Karpas-422 (cell line): ENCODE results near the gene GOT2. TPM values are rescaled to one million over a fixed set of nuclear protein-coding genes. Genes with fewer than 3 reads are reported as not detected.
"Not testable (repeated sequence)": the region's sequence is repeated elsewhere in the genome, so short reads cannot be mapped to it uniquely, and the experiment has no call there.

Experiments
- DNase-seq: peaks from one replicate; pipeline ENCODE4 v3.0.0-alpha.2; 2015
- H2AFZ ChIP-seq: fragments of 200-600 bp; sonication (generic); 2 replicates; pipeline ENCODE4 v1.6.1; 2014; ENCODE audit warnings: antibody characterized with exemption, low read length, mixed read lengths
- H3K27ac ChIP-seq: fragments of 200-600 bp; sonication (generic); 2 replicates; pipeline ENCODE4 v1.5.1; 2014; ENCODE audit warnings: mild to moderate bottlenecking, low read length, moderate library complexity
- H3K27me3 ChIP-seq: fragments of 200-600 bp; sonication (generic); 2 replicates; pipeline ENCODE4 v1.6.1; 2014; ENCODE audit warnings: low read length, mixed read lengths
- H3K36me3 ChIP-seq: fragments of 200-600 bp; sonication (generic); 2 replicates; pipeline ENCODE4 v1.6.1; 2014; ENCODE audit warnings: low read length, mixed read lengths; ENCODE audit not compliant: insufficient read depth
- H3K4me1 ChIP-seq: fragments of 200-600 bp; sonication (generic); 2 replicates; pipeline ENCODE4 v1.6.1; 2014; ENCODE audit warnings: mild to moderate bottlenecking, low read length, mixed read lengths
- H3K4me2 ChIP-seq: fragments of 200-600 bp; sonication (generic); 2 replicates; pipeline ENCODE4 v1.6.1; 2014; ENCODE audit warnings: low read length, low read depth, mild to moderate bottlenecking; ENCODE audit not compliant: poor library complexity, severe bottlenecking
- H3K4me3 ChIP-seq: fragments of 200-600 bp; sonication (generic); 2 replicates; pipeline ENCODE4 v1.5.1; 2014; ENCODE audit warnings: mild to moderate bottlenecking, antibody characterized with exemption, low read length, mixed read lengths
- H3K79me2 ChIP-seq: fragments of 200-600 bp; sonication (generic); 2 replicates; pipeline ENCODE4 v1.6.1; 2014; ENCODE audit warnings: mild to moderate bottlenecking, low read length, mixed read lengths
- H3K9ac ChIP-seq: fragments of 200-600 bp; sonication (generic); 2 replicates; pipeline ENCODE4 v1.6.0; 2014; ENCODE audit warnings: low read length
- H3K9me2 ChIP-seq: fragments of 200-600 bp; sonication (generic), shearing (Covaris generic); replicated peaks from 2 replicates; pipeline ENCODE4 v1.6.0; 2014; ENCODE audit warnings: mild to moderate bottlenecking, low read length, moderate library complexity; ENCODE audit not compliant: insufficient read depth
- H3K9me3 ChIP-seq: fragments of 300-700, 200-600 bp; sonication (generic); 2 replicates; pipeline ENCODE4 v1.6.1; 2014; ENCODE audit warnings: low read length, mixed read lengths
- H4K20me1 ChIP-seq: fragments of 200-600 bp; sonication (generic); 2 replicates; pipeline ENCODE4 v1.6.1; 2014; ENCODE audit warnings: mild to moderate bottlenecking, antibody characterized with exemption, low read length, low read depth; ENCODE audit not compliant: insufficient read depth
- total RNA-seq: library from RNA; depleted of rRNA; stranded (reverse); fragments of >200 nt; shearing (Covaris generic); gene quantifications from 2 replicates; pipeline ENCODE4 v1.2.3, GENCODE V29; 2014; ENCODE audit warnings: low replicate concordance

GOT2 gene
- total RNA-seq, 1 experiment from 2014 or later, result 97.5 TPM

DNA sequence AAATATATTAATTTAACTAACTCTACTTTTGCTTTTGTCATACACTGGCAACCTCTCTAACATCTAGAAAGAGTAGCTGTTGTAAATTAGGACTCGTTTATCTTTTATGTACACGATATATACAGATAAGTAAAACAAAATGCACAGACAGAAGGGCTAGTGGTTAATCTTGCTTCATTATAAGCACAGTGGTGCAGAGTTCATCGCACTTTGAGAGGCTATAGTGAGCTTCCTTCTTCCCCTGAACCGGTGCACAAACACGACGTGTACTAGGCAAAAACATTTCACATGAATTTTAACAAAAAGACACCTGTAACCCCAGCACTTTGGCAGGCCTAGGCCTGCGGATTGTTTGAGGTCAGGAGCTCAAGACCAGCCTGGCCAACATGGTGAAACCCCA is 10.4 kb upstream of the GOT2 start:
- no peak overlapping the region for H3K27ac ChIP-seq
- H3K9me3 ChIP-seq, result no peaks in the 10 kb centered on the region
- no peak overlapping the region for H3K4me3 ChIP-seq
- DNase-seq, result no peak
- no peaks in the 10 kb centered on the region for H4K20me1 ChIP-seq
- no peaks in the 10 kb centered on the region for H3K27me3 ChIP-seq
- H3K4me1 ChIP-seq, result no peaks in the 10 kb centered on the region; the same call in 1 of the 2 replicates
- H3K79me2 ChIP-seq, result no peaks in the 10 kb centered on the region
- no peak overlapping the region for H2AFZ ChIP-seq
- H3K4me2 ChIP-seq, result no peak overlapping the region
- H3K36me3 ChIP-seq, result no peaks in the 10 kb centered on the region
- no peaks in the 10 kb centered on the region for H3K9me2 ChIP-seq
- H3K9ac ChIP-seq, result no peak overlapping the region

- H3K36me3 ChIP-seq, result no peaks in the 10 kb centered on the region
- H4K20me1 ChIP-seq, result no peaks in the 10 kb centered on the region
These were observed 7.9 kb upstream of the GOT2 start for GRCh38 chr16:58741976-58742375.

DNA sequence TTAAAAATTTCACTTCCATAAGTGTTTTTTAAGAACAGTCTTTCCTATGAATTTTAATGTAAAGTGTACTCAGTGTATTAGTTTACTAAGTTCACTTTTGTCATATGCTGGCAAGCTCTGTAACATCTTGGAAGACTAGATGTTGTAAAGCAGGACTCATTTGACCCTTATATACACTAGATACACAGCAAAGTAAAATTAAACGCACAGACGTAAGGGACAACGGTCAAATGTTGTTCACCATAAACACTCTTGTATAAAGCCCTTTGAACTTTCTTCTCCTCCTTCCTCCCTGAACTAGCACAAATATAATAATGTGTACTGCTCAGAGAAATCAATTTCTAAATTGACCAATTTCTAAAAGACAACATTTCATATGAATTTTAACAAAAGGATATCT is 7.0 kb upstream of the GOT2 start:
- H3K36me3 ChIP-seq, result no peaks in the 10 kb centered on the region
- DNase-seq, result no peak
- H3K9me2 ChIP-seq, result no peaks in the 10 kb centered on the region
- H3K27ac ChIP-seq, result no peak overlapping the region
- H3K4me1 ChIP-seq, result no peaks in the 10 kb centered on the region; the same call in 1 of the 2 replicates
- no peaks in the 10 kb centered on the region for H4K20me1 ChIP-seq
- H3K4me3 ChIP-seq, result no peak overlapping the region
- H3K9me3 ChIP-seq, result no peaks in the 10 kb centered on the region
- no peak overlapping the region for H2AFZ ChIP-seq
- H3K79me2 ChIP-seq, result no peaks in the 10 kb centered on the region
- no peak overlapping the region for H3K4me2 ChIP-seq
- no peaks in the 10 kb centered on the region for H3K27me3 ChIP-seq
- no peak overlapping the region for H3K9ac ChIP-seq

More at GRCh38 chr16:58741976-58742375, 7.9 kb upstream of the GOT2 start:
- no peaks in the 10 kb centered on the region for H3K9me3 ChIP-seq
- H3K9me2 ChIP-seq, result no peaks in the 10 kb centered on the region
- H3K4me1 ChIP-seq, result no peaks in the 10 kb centered on the region; the same call in 1 of the 2 replicates
- H3K27ac ChIP-seq, result no peak overlapping the region
- H3K79me2 ChIP-seq, result no peaks in the 10 kb centered on the region
- H3K4me3 ChIP-seq, result no peak overlapping the region
- H2AFZ ChIP-seq, result no peak overlapping the region
- H3K27me3 ChIP-seq, result no peaks in the 10 kb centered on the region
- DNase-seq, result no peak
- no peak overlapping the region for H3K4me2 ChIP-seq
- H3K9ac ChIP-seq, result no peak overlapping the region

DNA sequence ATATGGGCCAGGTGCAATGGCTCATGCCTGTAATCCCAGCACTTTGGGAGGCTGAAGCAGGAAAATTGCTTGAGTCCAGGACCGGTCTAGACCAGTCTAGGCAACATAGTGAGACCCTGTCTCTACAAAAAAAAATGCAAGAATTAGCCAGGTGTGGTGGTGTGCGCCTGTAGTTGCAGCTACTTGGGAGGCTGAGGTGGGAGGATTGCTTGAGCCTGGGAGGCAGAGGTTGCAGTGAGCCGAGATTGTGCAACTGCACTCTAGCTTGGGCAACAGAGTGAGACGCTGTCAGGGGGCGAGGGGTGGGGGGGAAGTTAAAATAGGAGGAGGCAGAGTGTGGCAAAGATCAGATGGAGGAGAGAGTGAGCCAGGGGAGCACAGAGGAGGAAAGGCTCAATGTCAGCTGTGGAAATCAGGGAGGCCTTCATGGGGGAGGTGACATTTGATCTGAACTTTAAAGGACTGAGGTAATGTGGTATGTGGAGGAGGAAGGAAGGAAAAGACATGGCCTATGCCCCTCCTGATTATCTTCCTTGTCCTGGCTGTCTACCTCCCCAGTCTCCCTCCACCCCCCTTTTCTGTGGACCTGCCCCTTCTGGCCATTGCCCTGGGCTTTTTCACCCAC is 4.7 kb upstream of the GOT2 start:
- H3K9me3 ChIP-seq, result no peaks in the 10 kb centered on the region
- H3K4me1 ChIP-seq, result peaks cover 6% of the 10 kb centered on the region
- H3K9me2 ChIP-seq, result no peaks in the 10 kb centered on the region
- H3K9ac ChIP-seq, result no peak overlapping the region
- H4K20me1 ChIP-seq, result no peaks in the 10 kb centered on the region
- no peaks in the 10 kb centered on the region for H3K27me3 ChIP-seq
- DNase-seq, result no peak
- no peaks in the 10 kb centered on the region for H3K36me3 ChIP-seq
- H3K4me3 ChIP-seq, result no peak overlapping the region
- H3K79me2 ChIP-seq, result peaks cover 3% of the 10 kb centered on the region
- no peak overlapping the region for H3K27ac ChIP-seq
- no peak overlapping the region for H3K4me2 ChIP-seq
- H2AFZ ChIP-seq, result no peak overlapping the region

- H3K4me3 ChIP-seq, result not testable (repeated sequence)
These were observed 2.2 kb upstream of the GOT2 start for GRCh38 chr16:58736341-58736740.

DNA sequence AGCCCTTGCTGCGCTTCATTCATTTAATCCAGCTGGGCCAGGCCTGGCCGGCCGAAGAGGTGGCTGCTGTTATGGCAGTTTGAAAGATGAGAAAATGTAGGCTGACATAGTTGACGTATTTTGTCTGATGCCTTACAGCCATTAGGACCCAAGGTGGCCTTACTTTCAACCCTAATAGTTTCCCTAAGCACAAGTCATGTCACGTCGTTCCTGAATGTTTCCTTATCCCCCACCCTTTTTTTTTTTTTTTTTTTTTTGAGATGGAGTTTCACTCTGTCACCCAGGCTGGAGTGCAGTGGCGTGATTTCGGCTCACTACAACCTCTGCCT is 307 bp upstream of the GOT2 start:
- peak overlapping the region; percentile 80 for H3K4me2 ChIP-seq
- no peak overlapping the region for H3K27ac ChIP-seq
- peak overlapping the region; percentile 86 for H2AFZ ChIP-seq
- peak overlapping the region; percentile 93 for H3K4me3 ChIP-seq
- no peaks in the 10 kb centered on the region for H3K9me2 ChIP-seq
- H3K9me3 ChIP-seq, result no peaks in the 10 kb centered on the region
- H3K9ac ChIP-seq, result peak overlapping the region; percentile 97
- peaks cover 43% of the 10 kb centered on the region for H3K4me1 ChIP-seq
- H3K36me3 ChIP-seq, result peaks cover 14% of the 10 kb centered on the region; the same call in 1 of the 2 replicates
- no peak for DNase-seq
- peaks cover 47% of the 10 kb centered on the region for H3K79me2 ChIP-seq
- H3K27me3 ChIP-seq, result no peaks in the 10 kb centered on the region
- H4K20me1 ChIP-seq, result peaks cover 21% of the 10 kb centered on the region; the same call in 1 of the 2 replicates

More at GRCh38 chr16:58736341-58736740, 2.2 kb upstream of the GOT2 start:
- not testable (repeated sequence) for H3K9ac ChIP-seq, H3K36me3 ChIP-seq, H3K4me2 ChIP-seq, H3K9me2 ChIP-seq, DNase-seq, H3K27ac ChIP-seq, H3K27me3 ChIP-seq, H4K20me1 ChIP-seq, H3K9me3 ChIP-seq, H2AFZ ChIP-seq
- peaks cover 24% of the 10 kb centered on the region for H3K4me1 ChIP-seq
- H3K79me2 ChIP-seq, result peaks cover 28% of the 10 kb centered on the region

GRCh38 chr16:58733248-58733670 is 857 bp downstream of the GOT2 start:
- peaks cover 48% of the 10 kb centered on the region for H3K4me1 ChIP-seq
- H3K9me3 ChIP-seq, result no peaks in the 10 kb centered on the region
- H3K4me3 ChIP-seq, result peak overlapping the region; percentile 93
- peak overlapping the region; percentile 73 for H3K27ac ChIP-seq
- H2AFZ ChIP-seq, result no peak overlapping the region
- peak overlapping the region; percentile 97 for H3K9ac ChIP-seq
- DNase-seq, result peak; percentile 61
- H3K4me2 ChIP-seq, result peak overlapping the region; percentile 80
- H3K79me2 ChIP-seq, result peaks cover 59% of the 10 kb centered on the region
- H3K36me3 ChIP-seq, result peaks cover 14% of the 10 kb centered on the region; the same call in 1 of the 2 replicates
- peaks cover 24% of the 10 kb centered on the region; the same call in 1 of the 2 replicates for H4K20me1 ChIP-seq
- H3K9me2 ChIP-seq, result no peaks in the 10 kb centered on the region
- no peaks in the 10 kb centered on the region for H3K27me3 ChIP-seq

- no peaks in the 10 kb centered on the region for H3K27me3 ChIP-seq
- peak overlapping the region; percentile 73 for H3K27ac ChIP-seq
- no peaks in the 10 kb centered on the region for H3K9me2 ChIP-seq
- no peaks in the 10 kb centered on the region for H3K9me3 ChIP-seq
- peaks cover 48% of the 10 kb centered on the region for H3K4me1 ChIP-seq
- peak overlapping the region; percentile 93 for H3K4me3 ChIP-seq
- peaks cover 14% of the 10 kb centered on the region; the same call in 1 of the 2 replicates for H3K36me3 ChIP-seq
- peak overlapping the region; percentile 97 for H3K9ac ChIP-seq
- no peak overlapping the region for H2AFZ ChIP-seq
- H3K4me2 ChIP-seq, result peak overlapping the region; percentile 80
- DNase-seq, result peak; percentile 57
- peaks cover 27% of the 10 kb centered on the region; the same call in 1 of the 2 replicates for H4K20me1 ChIP-seq
- peaks cover 64% of the 10 kb centered on the region for H3K79me2 ChIP-seq
These were observed 1.4 kb downstream of the GOT2 start for GRCh38 chr16:58732545-58733247.
